ENCODE data around the gene FNBP1.

GRCh38 chr9:129894120-129894823 lies 148.7 kb downstream of the FNBP1 start:
- TF ChIP-seq POLR2A (IDR thresholded peaks at IDR 0.05) = no peak
- TF ChIP-seq CTCF (IDR thresholded peaks at IDR 0.05) = no peak

Data from vagina (tissue), 2 donors.